Measurements from ENCODE around the gene UFD1.

The UFD1 gene

DNA sequence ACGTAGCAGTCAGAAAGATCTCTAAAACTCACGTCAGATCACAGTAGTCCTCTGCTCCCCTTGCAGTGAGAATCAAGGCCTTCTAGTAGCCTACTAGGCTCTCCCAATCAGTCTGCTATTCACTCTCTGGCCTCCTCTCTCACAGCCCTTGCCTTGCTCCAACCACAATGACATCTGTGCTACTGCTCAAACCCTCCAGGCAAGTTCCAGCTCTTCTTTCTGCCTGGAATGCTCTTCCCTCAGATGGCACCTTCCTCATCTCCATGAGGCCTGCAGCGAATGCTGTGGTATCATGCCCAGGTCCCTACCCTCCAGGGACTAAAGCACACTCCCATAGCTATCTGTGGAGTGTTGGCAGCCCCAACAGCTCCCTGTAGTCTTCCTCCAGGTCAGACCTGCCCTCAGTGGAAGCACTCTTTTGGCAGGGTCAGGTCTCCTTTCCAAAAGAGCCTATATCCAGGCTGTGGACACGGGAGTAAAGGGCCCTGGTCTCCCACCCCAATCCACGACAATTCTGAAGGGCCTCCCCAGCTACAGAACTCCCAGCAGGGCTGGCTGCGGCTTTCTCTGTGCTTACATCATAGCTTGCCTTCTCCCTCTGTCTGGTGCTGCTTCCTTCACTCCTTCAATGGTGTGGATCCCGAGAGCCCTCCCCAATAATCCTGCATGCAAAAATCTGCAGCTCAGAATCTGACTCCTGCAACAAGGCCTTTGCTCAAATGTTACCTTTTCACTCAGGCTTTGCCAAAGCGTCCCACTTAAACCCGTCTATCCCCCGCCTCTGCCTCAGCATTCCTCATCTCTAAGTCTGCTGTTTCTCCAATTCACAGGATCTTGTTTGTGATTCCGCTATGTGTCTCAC, 56.3 kb downstream of the UFD1 start:
- no peak for TF ChIP-seq CEBPB (IDR thresholded peaks at IDR 0.05)
- TF ChIP-seq, protein P1, sequence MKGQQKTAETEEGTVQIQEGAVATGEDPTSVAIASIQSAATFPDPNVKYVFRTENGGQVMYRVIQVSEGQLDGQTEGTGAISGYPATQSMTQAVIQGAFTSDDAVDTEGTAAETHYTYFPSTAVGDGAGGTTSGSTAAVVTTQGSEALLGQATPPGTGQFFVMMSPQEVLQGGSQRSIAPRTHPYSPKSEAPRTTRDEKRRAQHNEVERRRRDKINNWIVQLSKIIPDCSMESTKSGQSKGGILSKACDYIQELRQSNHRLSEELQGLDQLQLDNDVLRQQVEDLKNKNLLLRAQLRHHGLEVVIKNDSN (IDR thresholded peaks at IDR 0.05): no peak
- no peak for TF ChIP-seq EP300 (IDR thresholded peaks at IDR 0.05; ENCODE audit: borderline replicate concordance)
- TF ChIP-seq RAD21 (IDR thresholded peaks at IDR 0.05; ENCODE audit: low read depth): no peak
- no peak for TF ChIP-seq NFIC (IDR thresholded peaks at IDR 0.05)
- no peak for TF ChIP-seq CREB1 (IDR thresholded peaks at IDR 0.05; ENCODE audit: low read depth)

DNA sequence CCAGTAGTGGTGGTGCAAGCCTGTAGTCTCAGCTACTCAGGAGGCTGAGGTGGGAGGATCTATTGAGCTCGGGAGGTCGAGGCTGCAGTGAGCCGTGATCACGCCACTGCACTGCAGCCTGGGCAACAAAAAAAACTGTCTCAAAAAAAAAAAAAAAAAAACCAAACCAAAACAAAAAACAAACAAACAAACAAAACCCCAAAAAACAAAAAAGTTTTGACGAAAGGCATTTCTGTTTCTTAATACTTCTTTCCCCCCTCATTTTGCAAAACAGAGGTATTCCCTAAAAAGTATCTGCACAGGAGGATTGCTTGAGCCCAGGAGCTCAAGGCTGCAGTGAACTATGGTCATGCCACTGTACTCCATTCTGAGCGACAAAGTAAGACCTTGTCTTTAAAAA, 58.7 kb downstream of the UFD1 start:
- TF ChIP-seq ZBTB7A (IDR thresholded peaks at IDR 0.05; ENCODE audit: low read depth): no peak
- TF ChIP-seq, protein P1 (IDR thresholded peaks at IDR 0.05): no peak
- no peak for TF ChIP-seq CEBPB (IDR thresholded peaks at IDR 0.05)
- no peak for TF ChIP-seq NFIC (IDR thresholded peaks at IDR 0.05)
- no peak for TF ChIP-seq TCF12 (IDR thresholded peaks at IDR 0.05; ENCODE audit: low read depth)
- TF ChIP-seq FOXM1 (IDR thresholded peaks at IDR 0.05; ENCODE audit: borderline replicate concordance, low read depth): no peak
- no peak for TF ChIP-seq RAD21 (IDR thresholded peaks at IDR 0.05; ENCODE audit: low read depth)
- TF ChIP-seq TEAD4 (IDR thresholded peaks at IDR 0.05): no peak
- TF ChIP-seq YY1 (IDR thresholded peaks at IDR 0.05; ENCODE audit: low read depth): no peak
- no peak for TF ChIP-seq TAF1 (IDR thresholded peaks at IDR 0.05; ENCODE audit: low read depth)
- no peak for TF ChIP-seq EP300 (IDR thresholded peaks at IDR 0.05; ENCODE audit: borderline replicate concordance)
- TF ChIP-seq, protein P2, sequence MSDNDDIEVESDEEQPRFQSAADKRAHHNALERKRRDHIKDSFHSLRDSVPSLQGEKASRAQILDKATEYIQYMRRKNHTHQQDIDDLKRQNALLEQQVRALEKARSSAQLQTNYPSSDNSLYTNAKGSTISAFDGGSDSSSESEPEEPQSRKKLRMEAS (IDR thresholded peaks at IDR 0.05): no peak

DNA sequence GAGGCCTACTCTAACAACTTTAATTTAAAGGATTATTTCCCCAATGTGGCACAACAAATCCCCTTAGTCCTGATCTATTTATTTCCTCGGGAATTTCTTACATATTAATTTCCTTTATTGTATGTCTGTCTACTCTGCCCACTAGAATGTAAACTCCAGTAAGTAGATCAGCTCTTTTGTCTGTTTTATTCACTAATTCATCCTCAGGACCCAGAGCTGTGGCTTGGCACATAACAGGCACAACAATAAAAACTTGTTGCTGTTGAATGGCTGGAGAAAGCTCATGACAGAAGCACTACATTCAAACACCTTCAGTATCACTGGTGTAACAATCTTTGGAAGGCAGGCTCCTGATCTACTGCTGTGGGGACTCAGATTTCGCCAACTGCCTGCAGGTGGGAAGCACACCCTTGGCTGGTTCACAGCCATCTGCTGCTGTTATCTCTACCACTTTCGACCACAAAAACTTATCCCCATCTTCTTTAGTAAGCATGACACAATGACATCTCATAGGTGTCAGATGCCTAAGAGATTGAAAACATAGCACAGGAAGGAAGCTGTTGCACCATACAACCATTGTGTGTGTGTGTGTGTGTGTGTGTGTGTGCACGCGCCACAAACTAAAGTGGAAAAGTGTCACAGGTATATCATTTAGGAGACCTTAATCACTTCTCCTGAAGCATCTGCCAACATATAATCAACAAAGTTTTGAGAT, 59.4 kb downstream of the UFD1 start:
- TF ChIP-seq, protein P3, sequence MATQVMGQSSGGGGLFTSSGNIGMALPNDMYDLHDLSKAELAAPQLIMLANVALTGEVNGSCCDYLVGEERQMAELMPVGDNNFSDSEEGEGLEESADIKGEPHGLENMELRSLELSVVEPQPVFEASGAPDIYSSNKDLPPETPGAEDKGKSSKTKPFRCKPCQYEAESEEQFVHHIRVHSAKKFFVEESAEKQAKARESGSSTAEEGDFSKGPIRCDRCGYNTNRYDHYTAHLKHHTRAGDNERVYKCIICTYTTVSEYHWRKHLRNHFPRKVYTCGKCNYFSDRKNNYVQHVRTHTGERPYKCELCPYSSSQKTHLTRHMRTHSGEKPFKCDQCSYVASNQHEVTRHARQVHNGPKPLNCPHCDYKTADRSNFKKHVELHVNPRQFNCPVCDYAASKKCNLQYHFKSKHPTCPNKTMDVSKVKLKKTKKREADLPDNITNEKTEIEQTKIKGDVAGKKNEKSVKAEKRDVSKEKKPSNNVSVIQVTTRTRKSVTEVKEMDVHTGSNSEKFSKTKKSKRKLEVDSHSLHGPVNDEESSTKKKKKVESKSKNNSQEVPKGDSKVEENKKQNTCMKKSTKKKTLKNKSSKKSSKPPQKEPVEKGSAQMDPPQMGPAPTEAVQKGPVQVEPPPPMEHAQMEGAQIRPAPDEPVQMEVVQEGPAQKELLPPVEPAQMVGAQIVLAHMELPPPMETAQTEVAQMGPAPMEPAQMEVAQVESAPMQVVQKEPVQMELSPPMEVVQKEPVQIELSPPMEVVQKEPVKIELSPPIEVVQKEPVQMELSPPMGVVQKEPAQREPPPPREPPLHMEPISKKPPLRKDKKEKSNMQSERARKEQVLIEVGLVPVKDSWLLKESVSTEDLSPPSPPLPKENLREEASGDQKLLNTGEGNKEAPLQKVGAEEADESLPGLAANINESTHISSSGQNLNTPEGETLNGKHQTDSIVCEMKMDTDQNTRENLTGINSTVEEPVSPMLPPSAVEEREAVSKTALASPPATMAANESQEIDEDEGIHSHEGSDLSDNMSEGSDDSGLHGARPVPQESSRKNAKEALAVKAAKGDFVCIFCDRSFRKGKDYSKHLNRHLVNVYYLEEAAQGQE (IDR thresholded peaks at IDR 0.05; ENCODE audit: low read depth): no peak
- TF ChIP-seq CEBPB (IDR thresholded peaks at IDR 0.05): no peak
- no peak for TF ChIP-seq NFIC (IDR thresholded peaks at IDR 0.05)
- TF ChIP-seq, protein P1 (IDR thresholded peaks at IDR 0.05): no peak
- TF ChIP-seq, protein P2 (IDR thresholded peaks at IDR 0.05): no peak
- TF ChIP-seq ZBTB7A (IDR thresholded peaks at IDR 0.05; ENCODE audit: low read depth): no peak
- no peak for TF ChIP-seq FOXM1 (IDR thresholded peaks at IDR 0.05; ENCODE audit: borderline replicate concordance, low read depth)
- TF ChIP-seq CREB1 (IDR thresholded peaks at IDR 0.05; ENCODE audit: low read depth): no peak
- no peak for TF ChIP-seq TEAD4 (IDR thresholded peaks at IDR 0.05)
- TF ChIP-seq YY1 (IDR thresholded peaks at IDR 0.05; ENCODE audit: low read depth): no peak
- TF ChIP-seq RAD21 (IDR thresholded peaks at IDR 0.05; ENCODE audit: low read depth): no peak
- TF ChIP-seq EGR1 (IDR thresholded peaks at IDR 0.05): no peak
- no peak for TF ChIP-seq TAF1 (IDR thresholded peaks at IDR 0.05; ENCODE audit: low read depth)
- TF ChIP-seq TCF12 (IDR thresholded peaks at IDR 0.05; ENCODE audit: low read depth): no peak
- TF ChIP-seq EP300 (IDR thresholded peaks at IDR 0.05; ENCODE audit: borderline replicate concordance): no peak

DNA sequence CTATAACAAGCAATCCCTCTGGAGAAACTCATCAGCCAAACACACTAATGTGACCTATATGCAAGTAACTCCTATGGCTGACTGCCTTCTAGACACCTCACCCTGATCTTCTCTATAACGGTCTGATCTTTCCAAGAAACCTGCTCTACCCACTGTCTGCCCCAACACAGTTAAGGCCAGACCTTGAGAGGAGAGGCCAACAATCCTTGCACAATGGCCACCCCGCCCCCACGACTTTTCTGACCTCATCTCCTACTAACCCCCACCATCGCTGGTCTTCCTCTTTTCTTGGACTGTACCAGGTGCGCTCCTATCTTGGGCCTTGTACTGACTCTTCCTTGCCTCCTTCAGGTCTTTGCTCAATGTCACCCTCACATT, 59.9 kb downstream of the UFD1 start:
- TF ChIP-seq RAD21 (IDR thresholded peaks at IDR 0.05; ENCODE audit: low read depth) (no peak), YY1 (IDR thresholded peaks at IDR 0.05; ENCODE audit: low read depth) (no peak), CREB1 (IDR thresholded peaks at IDR 0.05; ENCODE audit: low read depth) (no peak), EGR1 (IDR thresholded peaks at IDR 0.05) (no peak), TAF1 (IDR thresholded peaks at IDR 0.05; ENCODE audit: low read depth) (no peak), TEAD4 (IDR thresholded peaks at IDR 0.05) (no peak), FOXM1 (IDR thresholded peaks at IDR 0.05; ENCODE audit: borderline replicate concordance, low read depth) (no peak), CEBPB (IDR thresholded peaks at IDR 0.05) (no peak), EP300 (IDR thresholded peaks at IDR 0.05; ENCODE audit: borderline replicate concordance) (no peak), TCF12 (IDR thresholded peaks at IDR 0.05; ENCODE audit: low read depth) (no peak), ZBTB7A (IDR thresholded peaks at IDR 0.05; ENCODE audit: low read depth) (no peak), NFIC (IDR thresholded peaks at IDR 0.05) (no peak)
- TF ChIP-seq, protein P3 (IDR thresholded peaks at IDR 0.05; ENCODE audit: low read depth): no peak
- TF ChIP-seq, protein P1 (IDR thresholded peaks at IDR 0.05): no peak
- TF ChIP-seq, protein P2 (IDR thresholded peaks at IDR 0.05): no peak
